Activated naive CD8-positive, alpha-beta T cell treated with anti-CD3 and anti-CD28 coated beads, Interleukin-2, amount 50 U/mL, for 24 hours (primary cell): Measurements from ENCODE around the gene DCDC2B.

Experiments
- ATAC-seq: fragments of 150-1000 bp; cut with Tn5 transposase; one replicate; pipeline ENCODE4 v1.10.0; 2021
- DNase-seq: peaks from one replicate; pipeline ENCODE4 v3.0.0; 2021
- H3K27ac Mint-ChIP-seq: one replicate; pipeline ENCODE4 v1.8.0; 2021; ENCODE audit warnings: mild to moderate bottlenecking, mixed read lengths
- H3K27me3 Mint-ChIP-seq: one replicate; pipeline ENCODE4 v1.8.0; 2021; ENCODE audit warnings: mixed read lengths
- H3K36me3 Mint-ChIP-seq: one replicate; pipeline ENCODE4 v1.8.0; 2021; ENCODE audit warnings: low read depth, mixed read lengths
- H3K4me1 Mint-ChIP-seq: one replicate; pipeline ENCODE4 v1.8.0; 2021; ENCODE audit warnings: mixed read lengths
- H3K4me3 Mint-ChIP-seq: one replicate; pipeline ENCODE4 v1.8.0; 2021; ENCODE audit warnings: mild to moderate bottlenecking, moderate library complexity, mixed read lengths
- H3K9me3 Mint-ChIP-seq: one replicate; pipeline ENCODE4 v1.8.0; 2021; ENCODE audit warnings: mixed read lengths

The DCDC2B gene

GRCh38 chr1:32201011-32201855 is 7.7 kb upstream of the DCDC2B start:
- Mint-ChIP-seq H3K36me3 (peaks cover 19% of the 10 kb centered on the region), H3K4me1 (peaks cover 56% of the 10 kb centered on the region), H3K9me3 (no peaks in the 10 kb centered on the region), H3K4me3 (peak overlapping the region; percentile 74), H3K27me3 (no peaks in the 10 kb centered on the region), H3K27ac (peak overlapping the region; percentile 84)
- ATAC-seq (peak; percentile 59), DNase-seq (peak; percentile 89)

- no peaks in the 10 kb centered on the region for H3K9me3 Mint-ChIP-seq
- H3K36me3 Mint-ChIP-seq = peaks cover 11% of the 10 kb centered on the region
- no peak overlapping the region for H3K27ac Mint-ChIP-seq
- H3K27me3 Mint-ChIP-seq = no peaks in the 10 kb centered on the region
- no peak for ATAC-seq
- no peak for DNase-seq
- H3K4me1 Mint-ChIP-seq = peaks cover 38% of the 10 kb centered on the region
- peak overlapping the region; percentile 90 for H3K4me3 Mint-ChIP-seq
Measured at GRCh38 chr1:32204943-32205361, 3.9 kb upstream of the DCDC2B start.

- H3K27me3 Mint-ChIP-seq = no peaks in the 10 kb centered on the region
- H3K4me3 Mint-ChIP-seq = peak within 1 kb of the TSS; percentile 90
- H3K9me3 Mint-ChIP-seq = no peaks in the 10 kb centered on the region
- ATAC-seq = peak; percentile 64
- peak within 1 kb of the TSS; percentile 77 for H3K27ac Mint-ChIP-seq
- H3K36me3 Mint-ChIP-seq = peaks cover 11% of the 10 kb centered on the region
- DNase-seq = peak; percentile 89
- H3K4me1 Mint-ChIP-seq = peaks cover 32% of the 10 kb centered on the region
Measured at GRCh38 chr1:32205401-32206370, 3.2 kb upstream of the DCDC2B start, which contains the start of gene IQCC. TSS of gene IQCC (plus strand) at chr1:32205671. CDS start at chr1:32205682, 11 bp downstream.

- Mint-ChIP-seq H3K4me1 (peaks cover 25% of the 10 kb centered on the region), H3K27ac (no peak overlapping the region), H3K9me3 (no peaks in the 10 kb centered on the region), H3K27me3 (no peaks in the 10 kb centered on the region), H3K36me3 (peaks cover 7% of the 10 kb centered on the region), H3K4me3 (no peak overlapping the region)
- DNase-seq (no peak), ATAC-seq (no peak)
Measured at GRCh38 chr1:32208469-32208868, 420 bp upstream of the DCDC2B start.

- no peaks in the 10 kb centered on the region for H3K27me3 Mint-ChIP-seq
- ATAC-seq (peak; percentile 85), DNase-seq (peak; percentile 67)
Measured at GRCh38 chr1:32215629-32216480, 7.0 kb downstream of the DCDC2B start.

GRCh38 chr1:32216566-32216965 is 7.7 kb downstream of the DCDC2B start:
- no peak overlapping the region for H3K4me3 Mint-ChIP-seq
- H3K36me3 Mint-ChIP-seq = peaks cover 6% of the 10 kb centered on the region
- no peak overlapping the region for H3K27ac Mint-ChIP-seq
- H3K9me3 Mint-ChIP-seq = no peaks in the 10 kb centered on the region
- DNase-seq = no peak
- no peaks in the 10 kb centered on the region for H3K27me3 Mint-ChIP-seq
- H3K4me1 Mint-ChIP-seq = peaks cover 22% of the 10 kb centered on the region
- ATAC-seq = no peak

More at GRCh38 chr1:32215629-32216480, 7.0 kb downstream of the DCDC2B start:
- Mint-ChIP-seq H3K9me3 (no peaks in the 10 kb centered on the region), H3K4me3 (no peak overlapping the region), H3K4me1 (peaks cover 16% of the 10 kb centered on the region), H3K36me3 (peaks cover 6% of the 10 kb centered on the region), H3K27ac (no peak overlapping the region)

GRCh38 chr1:32219022-32219421 is 10.1 kb downstream of the DCDC2B start:
- H3K27me3 Mint-ChIP-seq = no peaks in the 10 kb centered on the region
- no peak for ATAC-seq
- no peaks in the 10 kb centered on the region for H3K9me3 Mint-ChIP-seq
- no peak overlapping the region for H3K27ac Mint-ChIP-seq
- H3K4me3 Mint-ChIP-seq = no peak overlapping the region
- DNase-seq = no peak
- peaks cover 28% of the 10 kb centered on the region for H3K4me1 Mint-ChIP-seq
- peaks cover 17% of the 10 kb centered on the region for H3K36me3 Mint-ChIP-seq

- DNase-seq (no peak), ATAC-seq (no peak)
- Mint-ChIP-seq H3K9me3 (no peaks in the 10 kb centered on the region), H3K4me3 (peak overlapping the region; percentile 93), H3K36me3 (peaks cover 28% of the 10 kb centered on the region), H3K4me1 (peaks cover 37% of the 10 kb centered on the region), H3K27ac (peak overlapping the region; percentile 91), H3K27me3 (no peaks in the 10 kb centered on the region)
Measured at GRCh38 chr1:32220746-32221580, 12.1 kb downstream of the DCDC2B start.

GRCh38 chr1:32221581-32221979 is 12.7 kb downstream of the DCDC2B start:
- Mint-ChIP-seq H3K9me3 (no peaks in the 10 kb centered on the region), H3K4me1 (peaks cover 41% of the 10 kb centered on the region), H3K27ac (peak overlapping the region; percentile 91), H3K27me3 (no peaks in the 10 kb centered on the region), H3K36me3 (peaks cover 32% of the 10 kb centered on the region), H3K4me3 (peak overlapping the region; percentile 93)
- ATAC-seq (no peak), DNase-seq (no peak)

GRCh38 chr1:32221980-32222755 is 13.3 kb downstream of the DCDC2B start, which contains the start of the genes EIF3I and TMEM234:
TSS of gene EIF3I (plus strand) at chr1:32222407. CDS start at chr1:32222442, 35 bp downstream.
TSS of gene TMEM234 (minus strand) at chr1:32222353. CDS start at chr1:32222322, 31 bp downstream.
- Mint-ChIP-seq H3K4me1 (peaks cover 41% of the 10 kb centered on the region), H3K9me3 (no peaks in the 10 kb centered on the region), H3K36me3 (peaks cover 30% of the 10 kb centered on the region), H3K4me3 (peak within 1 kb of the TSS; percentile 93), H3K27me3 (no peaks in the 10 kb centered on the region), H3K27ac (peak within 1 kb of the TSS; percentile 91)
- ATAC-seq (peak; percentile 95), DNase-seq (peak; percentile 90)

GRCh38 chr1:32223683-32224082 is 14.8 kb downstream of the DCDC2B start:
- Mint-ChIP-seq H3K9me3 (no peaks in the 10 kb centered on the region), H3K4me1 (peaks cover 41% of the 10 kb centered on the region), H3K4me3 (peak overlapping the region; percentile 93), H3K36me3 (peaks cover 45% of the 10 kb centered on the region), H3K27ac (peak overlapping the region; percentile 91), H3K27me3 (no peaks in the 10 kb centered on the region)
- no peak for DNase-seq
- ATAC-seq = no peak

- peaks cover 51% of the 10 kb centered on the region for H3K36me3 Mint-ChIP-seq
- H3K9me3 Mint-ChIP-seq = no peaks in the 10 kb centered on the region
- peak overlapping the region; percentile 91 for H3K27ac Mint-ChIP-seq
- ATAC-seq (no peak), DNase-seq (no peak)
- peaks cover 41% of the 10 kb centered on the region for H3K4me1 Mint-ChIP-seq
- H3K4me3 Mint-ChIP-seq = peak overlapping the region; percentile 93
- H3K27me3 Mint-ChIP-seq = no peaks in the 10 kb centered on the region
Measured at GRCh38 chr1:32224285-32224684, 15.4 kb downstream of the DCDC2B start.
